NK-92 (cell line): ENCODE results near the gene CARS1.

Experiments
- DNase-seq: peaks from one replicate; lab custom pipeline; 2025; ENCODE audit not compliant: unreplicated experiment; lab: John Stamatoyannopoulos, UW

Gene CARS1

GRCh38 chr11:3041699-3042441 lies 15.4 kb downstream of the CARS1 start:
- DNase-seq, result no peak

- DNase-seq, result no peak
Measured at GRCh38 chr11:3040881-3041280, 16.3 kb downstream of the CARS1 start.

- no peak for DNase-seq
Measured at GRCh38 chr11:3037945-3038271, 19.3 kb downstream of the CARS1 start.

- DNase-seq, result no peak
Measured at GRCh38 chr11:3037040-3037944, 19.9 kb downstream of the CARS1 start.

GRCh38 chr11:3036419-3036818 lies 20.8 kb downstream of the CARS1 start:
- no peak for DNase-seq

- no peak for DNase-seq
Measured at GRCh38 chr11:3035333-3035732, 21.9 kb downstream of the CARS1 start.

GRCh38 chr11:3030289-3031070 lies 26.7 kb downstream of the CARS1 start:
- no peak for DNase-seq

GRCh38 chr11:3028813-3029212 lies 28.4 kb downstream of the CARS1 start:
- DNase-seq, result no peak

- no peak for DNase-seq
Measured at GRCh38 chr11:3026803-3027202, 30.4 kb downstream of the CARS1 start.

GRCh38 chr11:3022982-3023381 lies 34.2 kb downstream of the CARS1 start:
- no peak for DNase-seq

GRCh38 chr11:3022300-3022967 lies 34.8 kb downstream of the CARS1 start:
- DNase-seq, result no peak

- DNase-seq, result no peak
Measured at GRCh38 chr11:3021125-3021524, 36.1 kb downstream of the CARS1 start.

GRCh38 chr11:3020011-3020410 lies 37.2 kb downstream of the CARS1 start:
- no peak for DNase-seq

GRCh38 chr11:3018596-3018995 lies 38.6 kb downstream of the CARS1 start:
- DNase-seq, result no peak

- no peak for DNase-seq
Measured at GRCh38 chr11:3016861-3017260, 40.4 kb downstream of the CARS1 start.

GRCh38 chr11:3015796-3016195 lies 41.4 kb downstream of the CARS1 start:
- DNase-seq, result no peak

GRCh38 chr11:3014943-3015342 lies 42.3 kb downstream of the CARS1 start:
- no peak for DNase-seq

- DNase-seq, result no peak
Measured at GRCh38 chr11:3014057-3014938, 42.9 kb downstream of the CARS1 start.

GRCh38 chr11:3011891-3012885 lies 45.0 kb downstream of the CARS1 start:
- no peak for DNase-seq
